Stimulated activated CD8-positive, alpha-beta memory T cell treated with anti-CD3 and anti-CD28 coated beads, Interleukin-7, amount 100 ng/mL, for 24 hours (primary cell): ENCODE data around the gene SLC12A7.
"Not testable (repeated sequence)": the region's sequence is repeated elsewhere in the genome, so short reads cannot be mapped to it uniquely, and the experiment has no call there.

ENCODE experiments used
- DNase-seq: peaks from one replicate; pipeline ENCODE4 v3.0.0-alpha.2; 2020; ENCODE audit warnings: low read depth

SLC12A7 gene

DNA sequence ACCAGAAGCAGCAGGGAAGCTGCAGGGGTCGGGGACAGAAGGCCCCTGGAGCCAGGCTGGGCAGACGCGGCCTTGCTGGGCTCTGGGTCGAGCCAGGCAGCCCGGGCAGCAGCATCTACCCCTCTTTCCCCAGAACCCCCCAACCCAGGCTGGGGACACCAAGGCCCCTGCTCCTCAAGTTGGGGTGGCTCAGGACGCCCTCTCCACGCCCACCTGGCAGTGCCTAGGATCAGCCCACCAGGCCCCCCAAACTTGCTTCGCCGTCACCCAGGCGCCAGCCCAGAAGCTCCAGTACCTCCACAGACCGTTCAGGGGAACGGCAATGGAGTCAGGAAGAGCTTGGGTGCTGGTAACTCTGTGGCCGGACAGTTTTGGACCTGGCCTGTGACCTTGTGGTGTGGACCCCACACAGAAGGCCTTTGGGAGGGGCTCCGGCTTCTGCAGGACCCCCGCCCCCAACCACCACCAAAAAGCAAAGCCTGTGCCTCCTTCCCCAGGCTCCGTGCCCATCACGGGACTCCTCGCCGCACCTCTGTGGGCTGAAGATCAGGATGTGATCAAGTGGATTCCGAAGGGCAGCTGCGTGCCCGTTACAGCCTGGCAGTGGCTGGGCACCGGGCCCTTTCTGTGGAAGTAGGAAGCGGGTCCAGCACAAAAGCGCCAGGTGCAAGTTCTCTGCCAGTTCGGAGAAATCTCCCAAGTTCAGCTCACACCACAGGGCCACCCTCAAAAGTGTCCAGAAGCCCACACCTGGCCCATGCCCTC, 2.1 kb downstream of the SLC12A7 start:
- no peak for DNase-seq

DNA sequence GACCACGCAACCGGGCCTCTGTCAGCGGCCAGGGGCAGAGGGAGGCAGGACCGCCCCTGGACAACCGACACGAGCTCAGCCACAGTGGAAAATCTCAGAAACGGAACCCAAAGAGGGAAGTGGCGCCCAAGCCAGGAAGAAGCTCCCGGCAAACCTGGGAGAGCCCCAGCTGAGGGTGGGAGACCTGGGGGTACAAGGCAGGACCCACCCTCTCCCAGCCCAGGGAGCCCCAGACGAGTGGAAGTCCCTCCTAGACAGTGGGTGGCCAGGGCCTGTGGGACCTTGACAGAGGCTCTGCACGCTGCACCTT, 3.0 kb downstream of the SLC12A7 start:
- no peak for DNase-seq

- DNase-seq = no peak
Measured at GRCh38 chr5:1108023-1108864, 3.6 kb downstream of the SLC12A7 start.

- no peak for DNase-seq
Measured at GRCh38 chr5:1107167-1108022, 4.5 kb downstream of the SLC12A7 start.

GRCh38 chr5:1106385-1107166, 5.3 kb downstream of the SLC12A7 start:
- no peak for DNase-seq

- no peak for DNase-seq
Measured at GRCh38 chr5:1105350-1106265, 6.3 kb downstream of the SLC12A7 start.

- no peak for DNase-seq
Measured at GRCh38 chr5:1104327-1105006, 7.4 kb downstream of the SLC12A7 start.

DNA sequence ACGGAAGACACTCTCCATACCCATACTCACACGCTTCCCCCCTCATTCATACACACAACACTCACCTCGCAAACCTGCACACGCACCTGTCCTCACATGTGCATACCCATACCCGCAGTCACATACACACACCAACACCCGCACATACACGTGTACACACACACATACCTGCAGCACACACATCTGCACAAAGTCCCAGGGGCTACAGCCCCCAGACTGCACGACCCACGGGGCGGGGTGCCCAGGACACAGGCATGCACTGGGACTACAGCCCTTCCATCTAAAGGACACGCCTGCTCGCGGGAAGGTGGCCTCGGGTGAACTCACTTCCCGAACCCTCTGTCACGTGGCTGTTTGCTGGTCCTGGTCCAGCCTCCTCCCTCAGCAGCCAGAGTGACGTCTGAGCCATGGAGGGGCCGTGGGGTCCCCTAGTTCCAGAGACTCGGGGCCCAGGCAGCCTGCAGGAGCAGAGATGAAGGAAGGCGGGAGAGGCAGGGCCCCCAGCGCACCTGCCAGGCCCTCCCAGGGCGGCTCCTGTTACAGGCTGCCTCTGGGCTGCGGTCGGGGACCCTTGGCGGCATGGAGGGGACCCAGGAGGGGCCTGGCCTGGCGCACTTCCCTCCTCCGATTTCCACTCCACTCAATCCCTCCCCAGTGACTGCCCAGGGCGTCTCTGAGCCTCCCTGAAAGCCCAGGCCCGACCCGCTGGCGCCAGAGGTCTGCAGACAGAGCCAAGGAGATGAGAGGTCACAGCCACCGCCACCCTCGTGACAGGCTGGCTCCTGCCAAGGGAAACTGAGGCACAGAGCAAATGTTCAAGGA, 8.1 kb downstream of the SLC12A7 start:
- DNase-seq = no peak

DNA sequence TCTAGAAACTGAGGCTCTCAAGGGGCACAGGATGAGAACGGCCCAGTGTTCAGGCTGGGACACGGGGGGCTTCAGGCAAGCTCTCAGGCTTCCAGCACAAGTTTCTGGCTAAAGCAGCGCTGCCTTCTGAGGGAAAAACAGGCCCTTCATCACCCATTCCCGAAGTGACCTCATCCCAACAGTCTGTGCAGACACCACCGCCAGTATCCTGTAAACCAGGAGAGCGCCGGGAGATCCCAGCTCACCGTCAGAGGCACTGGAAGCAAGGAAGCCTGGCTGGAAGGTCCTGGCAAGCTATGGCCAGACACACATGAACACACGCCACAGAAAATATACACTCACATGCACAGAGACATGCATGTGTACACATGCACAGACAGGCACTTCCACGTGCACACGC, 8.8 kb downstream of the SLC12A7 start:
- DNase-seq = no peak

DNA sequence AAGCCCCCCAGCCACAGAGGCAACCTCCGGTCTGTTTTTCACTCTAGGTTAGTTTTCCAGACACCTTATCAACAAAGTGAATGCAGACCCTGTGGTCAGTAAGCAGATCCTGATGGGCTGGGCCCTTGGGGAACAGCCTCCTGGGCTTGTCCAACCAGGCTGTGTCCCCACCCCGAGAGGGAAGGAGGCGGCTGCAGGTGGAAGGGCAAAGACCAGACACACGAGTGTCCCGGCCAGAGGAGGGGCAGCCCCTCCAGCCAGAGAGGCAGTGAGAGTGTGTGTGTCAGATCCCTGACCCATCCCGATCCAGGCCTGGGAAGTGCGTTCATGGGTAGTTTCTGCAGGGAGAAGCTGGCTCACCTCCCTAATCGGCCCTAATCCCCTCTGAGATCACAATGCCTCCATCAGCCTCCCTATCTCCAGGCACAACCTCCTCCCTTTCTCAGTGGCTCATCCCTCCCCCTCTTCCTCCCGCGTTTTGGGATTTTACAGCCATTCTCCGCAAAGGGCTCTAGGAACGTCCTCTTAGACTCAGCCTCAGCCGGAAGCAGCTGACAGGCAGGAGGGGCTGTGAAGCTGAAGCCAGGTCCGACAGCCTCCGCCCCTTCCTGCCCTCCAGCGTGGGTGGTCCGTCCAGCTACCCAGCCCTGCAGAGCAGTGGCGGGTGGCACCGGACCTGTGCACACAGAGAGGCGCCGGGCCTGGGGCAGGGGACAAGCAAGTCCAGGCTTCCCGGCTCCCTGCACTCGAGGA, 9.7 kb downstream of the SLC12A7 start:
- no peak for DNase-seq

GRCh38 chr5:1100664-1101574, 10.9 kb downstream of the SLC12A7 start:
- no peak for DNase-seq

DNA sequence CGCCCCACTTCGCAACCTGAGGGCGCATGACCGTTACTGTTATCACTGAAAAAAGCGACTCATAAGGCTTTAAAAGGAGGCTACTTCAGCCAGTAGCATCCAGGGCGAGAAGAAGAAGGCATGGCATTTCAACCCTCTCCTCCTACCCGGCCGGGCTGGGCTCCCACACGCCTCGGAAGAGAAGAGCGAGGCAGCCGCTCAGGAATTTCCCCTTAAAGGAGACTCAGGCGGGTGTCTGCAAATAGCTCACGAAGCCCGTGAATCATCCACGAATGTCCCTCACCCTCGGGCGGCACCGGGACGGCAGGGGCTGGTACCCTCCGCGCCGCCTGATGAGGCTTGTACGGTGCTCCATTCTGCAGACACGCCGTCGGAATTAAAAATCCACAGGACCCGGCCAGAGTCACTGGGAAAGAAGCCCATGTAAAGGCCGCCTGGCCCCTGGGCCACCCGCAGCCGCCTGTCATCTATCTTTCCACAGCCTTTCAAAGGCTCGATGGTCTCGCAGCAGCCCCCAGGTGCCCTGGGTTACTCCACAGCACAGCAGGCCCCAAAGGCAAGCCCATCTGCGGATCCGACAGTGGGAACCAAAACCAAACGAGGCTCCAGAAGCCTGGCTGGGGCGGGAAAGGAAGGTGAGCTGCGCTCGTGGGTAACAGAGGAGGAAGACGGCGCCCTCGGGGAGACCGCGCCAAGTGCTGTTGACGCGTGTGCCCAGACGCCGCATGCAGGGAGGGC, 11.8 kb downstream of the SLC12A7 start:
- DNase-seq = no peak

- DNase-seq = no peak
Measured at GRCh38 chr5:1098986-1099597, 12.8 kb downstream of the SLC12A7 start.

DNA sequence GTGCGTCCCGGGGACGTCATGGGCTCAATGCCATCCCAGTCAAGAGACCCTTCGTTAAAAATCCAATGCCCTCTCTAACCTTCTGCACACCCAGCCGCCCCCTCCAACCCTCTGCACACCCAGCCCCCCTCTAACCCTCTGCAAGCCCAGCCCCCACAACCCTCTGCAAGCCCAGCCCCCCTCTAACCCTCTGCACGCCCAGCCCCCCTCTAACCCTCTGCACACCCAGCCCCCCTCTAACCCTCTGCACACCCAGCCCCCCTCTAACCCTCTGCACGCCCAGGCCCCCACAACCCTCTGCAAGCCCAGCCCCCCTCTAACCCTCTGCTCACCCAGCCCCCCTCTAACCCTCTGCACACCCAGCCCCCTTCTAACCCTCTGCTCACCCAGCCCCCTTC, 13.9 kb downstream of the SLC12A7 start:
- DNase-seq = not testable (repeated sequence)

DNA sequence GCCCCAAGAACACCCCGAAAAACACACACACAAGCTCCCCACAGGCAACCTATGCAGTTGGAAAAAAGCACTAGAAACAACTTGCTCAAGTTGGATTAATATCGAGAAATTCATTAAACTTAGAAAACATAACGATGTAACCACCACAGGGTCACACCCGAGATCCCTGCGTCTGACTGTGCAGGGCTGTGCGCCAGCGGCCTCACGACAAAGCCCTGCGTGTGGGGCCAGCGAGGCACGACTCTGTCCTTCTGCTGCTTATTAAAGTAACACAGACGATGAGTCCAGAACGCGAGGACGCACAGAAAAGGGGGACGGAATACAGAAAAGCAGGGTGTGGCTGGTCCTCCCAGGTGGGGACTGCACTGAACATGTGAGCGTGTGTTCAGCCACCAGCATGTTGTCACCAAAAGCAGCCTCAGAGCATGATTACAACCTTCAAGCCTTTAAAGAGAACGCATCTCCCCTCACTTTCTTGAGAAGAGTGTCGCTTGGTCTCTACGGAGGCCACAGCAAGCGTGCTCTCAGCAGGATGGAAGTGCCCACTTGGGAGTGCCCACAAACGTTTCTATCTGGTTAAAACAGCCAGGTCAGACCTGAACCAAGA, 14.4 kb downstream of the SLC12A7 start:
- no peak for DNase-seq

DNA sequence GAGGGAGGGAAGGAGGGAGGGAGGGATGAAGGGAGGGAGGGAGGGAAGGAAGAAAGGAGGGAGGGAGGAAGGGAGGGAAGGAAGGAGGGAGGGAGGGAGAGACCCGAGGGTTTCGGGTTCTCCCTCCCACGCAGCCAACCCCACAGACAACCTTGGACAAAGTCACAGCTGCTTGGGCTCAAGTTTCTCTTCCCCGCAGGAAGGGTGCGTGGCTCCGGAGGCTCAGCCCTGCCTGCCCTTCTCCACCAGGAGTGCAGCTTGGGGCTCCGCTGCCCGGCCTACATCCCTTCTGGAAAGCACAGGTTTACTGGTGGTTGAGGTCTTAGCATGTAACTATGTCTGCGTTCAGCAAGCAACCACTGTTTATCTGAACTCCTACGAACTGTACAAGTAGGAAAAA, 15.0 kb downstream of the SLC12A7 start:
- no peak for DNase-seq
